Measurements from ENCODE around the gene C3. TPM values are rescaled to one million over a fixed set of nuclear protein-coding genes. Genes with fewer than 3 reads are reported as not detected.
A peak's percentile ranks its signal among the peaks of the same experiment; 100 is the strongest.

The C3 gene
- total RNA-seq, 1 experiment from 2014 or later = 872 TPM

DNA sequence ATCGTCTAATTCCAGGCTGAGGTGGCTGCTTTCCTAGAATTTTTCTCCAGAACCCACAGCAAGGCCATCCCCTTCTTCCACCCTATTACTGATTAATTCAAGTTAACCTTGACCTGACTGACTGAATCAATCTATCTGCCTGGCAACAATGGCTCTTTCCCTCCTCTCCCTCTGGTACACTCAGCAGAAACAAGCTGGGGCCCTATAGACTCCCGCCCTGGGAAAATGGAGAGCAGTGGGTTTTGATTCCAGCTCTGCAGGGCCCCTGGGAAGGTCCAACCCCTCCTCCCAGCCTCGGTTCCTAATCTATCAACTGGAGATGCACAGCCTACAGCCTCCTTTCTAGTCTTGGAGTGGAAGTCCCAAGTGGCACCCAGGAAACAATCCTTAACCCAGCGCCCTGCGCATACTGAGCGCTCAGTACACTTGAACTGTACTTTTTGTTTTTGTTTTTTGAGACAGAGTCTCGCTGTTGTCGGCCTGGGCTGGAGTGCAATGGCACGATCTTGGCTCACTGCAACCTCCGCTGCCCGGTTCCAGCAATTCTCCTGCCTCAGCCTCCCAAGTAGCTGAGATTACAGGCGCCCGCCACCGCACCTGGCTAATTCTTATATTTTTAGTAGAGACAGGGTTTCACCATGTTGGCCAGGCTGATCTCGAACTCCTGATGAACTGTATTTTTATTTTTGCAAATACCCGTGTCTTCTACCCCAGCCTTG, 5.2 kb upstream of the C3 start:
- BruUV-seq (replicated peaks) = no TSS peak
- Mint-ChIP-seq H3K36me3 (ENCODE audit: insufficient read depth, unreplicated experiment) (peaks cover 12% of the 10 kb centered on the region), H3K27ac (ENCODE audit: low read depth, unreplicated experiment) (no peak overlapping the region), H3K4me1 (ENCODE audit: insufficient read depth, unreplicated experiment) (peaks cover 29% of the 10 kb centered on the region), H3K9me3 (ENCODE audit: unreplicated experiment) (no peaks in the 10 kb centered on the region), H3K4me3 (ENCODE audit: unreplicated experiment) (no peak overlapping the region), H3K27me3 (ENCODE audit: insufficient read depth, unreplicated experiment) (no peaks in the 10 kb centered on the region)
- CTCF ChIA-PET = interaction anchor here (0.6 to 2.1 kb wide), 2 partner anchors 10 to 183 kb away, joined by 3 to 9 read pairs; no protein-coding TSS in a partner anchor
- no peak for DNase-seq (ENCODE audit: unreplicated experiment)
- intact Hi-C loops (cut with micrococcal nuclease) = no loop called here
- POLR2A ChIA-PET = interaction anchor here (7.7 kb wide), 1 partner anchor 14 kb away, joined by 189 read pairs; the partner anchor contains the start of genes GPR108 and TRIP10
- TF ChIP-seq, protein P1, sequence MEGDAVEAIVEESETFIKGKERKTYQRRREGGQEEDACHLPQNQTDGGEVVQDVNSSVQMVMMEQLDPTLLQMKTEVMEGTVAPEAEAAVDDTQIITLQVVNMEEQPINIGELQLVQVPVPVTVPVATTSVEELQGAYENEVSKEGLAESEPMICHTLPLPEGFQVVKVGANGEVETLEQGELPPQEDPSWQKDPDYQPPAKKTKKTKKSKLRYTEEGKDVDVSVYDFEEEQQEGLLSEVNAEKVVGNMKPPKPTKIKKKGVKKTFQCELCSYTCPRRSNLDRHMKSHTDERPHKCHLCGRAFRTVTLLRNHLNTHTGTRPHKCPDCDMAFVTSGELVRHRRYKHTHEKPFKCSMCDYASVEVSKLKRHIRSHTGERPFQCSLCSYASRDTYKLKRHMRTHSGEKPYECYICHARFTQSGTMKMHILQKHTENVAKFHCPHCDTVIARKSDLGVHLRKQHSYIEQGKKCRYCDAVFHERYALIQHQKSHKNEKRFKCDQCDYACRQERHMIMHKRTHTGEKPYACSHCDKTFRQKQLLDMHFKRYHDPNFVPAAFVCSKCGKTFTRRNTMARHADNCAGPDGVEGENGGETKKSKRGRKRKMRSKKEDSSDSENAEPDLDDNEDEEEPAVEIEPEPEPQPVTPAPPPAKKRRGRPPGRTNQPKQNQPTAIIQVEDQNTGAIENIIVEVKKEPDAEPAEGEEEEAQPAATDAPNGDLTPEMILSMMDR (IDR thresholded peaks at IDR 0.05; ENCODE audit: unreplicated experiment) = no peak

DNA sequence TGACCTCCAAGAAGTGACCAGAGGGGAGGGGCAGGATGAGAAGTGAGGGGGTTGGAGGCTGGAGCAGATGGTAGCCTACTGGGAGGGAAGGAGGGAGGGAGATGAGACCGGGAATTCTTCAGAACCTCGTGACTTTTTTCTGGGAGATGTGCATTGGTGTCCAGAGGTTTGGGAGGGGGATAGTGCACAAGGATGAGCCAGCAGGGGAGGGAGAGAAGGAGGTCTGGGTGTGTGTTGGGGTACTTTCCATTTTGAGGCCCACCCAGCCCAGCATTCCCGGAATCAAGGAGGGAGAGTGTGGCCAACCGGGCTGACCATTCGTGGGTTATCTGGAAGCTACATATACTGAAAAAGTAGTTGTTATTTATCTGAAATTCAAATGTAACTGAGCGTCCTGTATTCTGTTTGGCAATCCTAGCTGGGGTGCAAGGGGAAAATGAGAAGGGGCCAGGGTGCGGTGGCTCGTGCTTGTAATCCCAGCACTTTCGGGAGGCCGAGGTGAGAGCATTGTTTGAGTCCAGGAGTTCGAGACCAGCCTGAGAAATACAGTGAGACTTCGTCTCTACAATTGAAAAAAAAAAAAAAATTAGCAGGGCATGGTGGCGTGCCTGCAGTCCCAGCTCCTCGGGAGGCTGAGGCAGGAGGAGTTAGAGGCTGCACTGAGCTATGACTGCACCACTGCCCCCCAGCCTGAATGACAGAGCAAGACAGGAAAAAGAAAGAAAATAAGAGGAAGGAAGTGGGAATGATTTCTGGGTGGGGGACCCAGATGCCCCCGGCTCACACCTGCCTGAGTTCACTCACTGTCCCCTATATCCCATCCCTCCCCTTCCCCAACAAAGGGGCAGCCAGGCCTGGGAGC, 4.4 kb upstream of the C3 start:
- POLR2A ChIA-PET = interaction anchor here (0.6 to 7.7 kb wide), 2 partner anchors 15 to 42 kb away, joined by 4 to 189 read pairs; partner anchors contain the start of genes GPR108 and TRIP10
- Mint-ChIP-seq H3K4me1 (ENCODE audit: insufficient read depth, unreplicated experiment) (peaks cover 29% of the 10 kb centered on the region), H3K4me3 (ENCODE audit: unreplicated experiment) (no peak overlapping the region), H3K27me3 (ENCODE audit: insufficient read depth, unreplicated experiment) (no peaks in the 10 kb centered on the region), H3K36me3 (ENCODE audit: insufficient read depth, unreplicated experiment) (peaks cover 18% of the 10 kb centered on the region), H3K9me3 (ENCODE audit: unreplicated experiment) (no peaks in the 10 kb centered on the region), H3K27ac (ENCODE audit: low read depth, unreplicated experiment) (no peak overlapping the region)
- intact Hi-C loops (cut with micrococcal nuclease) = loop anchor here (5.0 kb wide), 1 partner anchor 137 kb away; no protein-coding TSS in a partner anchor
- TF ChIP-seq, protein P1 (IDR thresholded peaks at IDR 0.05; ENCODE audit: unreplicated experiment) = no peak
- CTCF ChIA-PET = interaction anchor here (0.6 to 2.1 kb wide), 3 partner anchors 11 to 198 kb away, joined by 3 to 9 read pairs (median 4); no protein-coding TSS in a partner anchor
- no peak for DNase-seq (ENCODE audit: unreplicated experiment)
- BruUV-seq (replicated peaks) = no TSS peak

DNA sequence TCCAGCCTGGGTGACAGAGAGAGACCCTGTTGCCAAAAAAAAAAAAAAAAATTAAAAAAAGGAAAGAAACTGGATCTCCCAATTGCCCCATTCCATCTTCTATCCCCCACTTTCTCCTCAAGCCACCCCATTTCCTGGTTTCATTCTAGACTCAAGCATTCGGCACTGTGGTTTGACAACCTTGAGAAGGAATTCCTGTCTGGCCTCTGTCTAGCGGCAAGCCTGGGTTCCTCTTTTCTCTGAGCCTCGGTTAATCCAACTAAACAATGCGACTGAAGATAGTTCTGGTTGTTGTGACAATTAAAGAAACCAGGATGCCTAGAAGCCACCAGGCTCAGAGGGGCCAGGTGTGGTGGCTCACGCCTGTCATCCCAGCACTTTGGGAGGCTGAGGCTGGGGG, 3.3 kb upstream of the C3 start:
- peak overlapping the region; percentile 82 for H3K27ac Mint-ChIP-seq (ENCODE audit: low read depth, unreplicated experiment)
- H3K27me3 Mint-ChIP-seq (ENCODE audit: insufficient read depth, unreplicated experiment) = no peaks in the 10 kb centered on the region
- H3K4me3 Mint-ChIP-seq (ENCODE audit: unreplicated experiment) = no peak overlapping the region

More for the DNA sequence above, 3.3 kb upstream of the C3 start:
- H3K4me1 Mint-ChIP-seq (ENCODE audit: insufficient read depth, unreplicated experiment) = peaks cover 25% of the 10 kb centered on the region
- no peaks in the 10 kb centered on the region for H3K9me3 Mint-ChIP-seq (ENCODE audit: unreplicated experiment)
- intact Hi-C loops (cut with micrococcal nuclease) = loop anchor here (5.0 kb wide), 1 partner anchor 139 kb away; no protein-coding TSS in a partner anchor
- ChIA-PET POLR2A (interaction anchor here (0.6 to 7.7 kb wide), 2 partner anchors 16 to 43 kb away, joined by 4 to 189 read pairs; partner anchors contain the start of genes GPR108 and TRIP10), CTCF (interaction anchor here (0.6 to 2.1 kb wide), 3 partner anchors 10 to 197 kb away, joined by 4 to 9 read pairs (median 4); no protein-coding TSS in a partner anchor)
- TF ChIP-seq, protein P1 (IDR thresholded peaks at IDR 0.05; ENCODE audit: unreplicated experiment) = no peak
- H3K36me3 Mint-ChIP-seq (ENCODE audit: insufficient read depth, unreplicated experiment) = peaks cover 24% of the 10 kb centered on the region
- peak; percentile 15 for DNase-seq (ENCODE audit: unreplicated experiment)
- no TSS peak for BruUV-seq (replicated peaks)
